Occipital lobe (tissue), 2 donors: ENCODE data around the gene OR4D2. TPM values are rescaled to one million over a fixed set of nuclear protein-coding genes. Genes with fewer than 3 reads are reported as not detected.

Experiments
- DNase-seq: peaks from one replicate; lab custom pipeline; 2025; lab: John Stamatoyannopoulos, UW
- total RNA-seq: library from RNA; depleted of rRNA; stranded (reverse); fragments of >200 nt; gene quantifications from one replicate; pipeline ENCODE4 v1.2.3, GENCODE V29; 2014

OR4D2 gene
- total RNA-seq, 1 donor from 2014 or later = not detected

DNA sequence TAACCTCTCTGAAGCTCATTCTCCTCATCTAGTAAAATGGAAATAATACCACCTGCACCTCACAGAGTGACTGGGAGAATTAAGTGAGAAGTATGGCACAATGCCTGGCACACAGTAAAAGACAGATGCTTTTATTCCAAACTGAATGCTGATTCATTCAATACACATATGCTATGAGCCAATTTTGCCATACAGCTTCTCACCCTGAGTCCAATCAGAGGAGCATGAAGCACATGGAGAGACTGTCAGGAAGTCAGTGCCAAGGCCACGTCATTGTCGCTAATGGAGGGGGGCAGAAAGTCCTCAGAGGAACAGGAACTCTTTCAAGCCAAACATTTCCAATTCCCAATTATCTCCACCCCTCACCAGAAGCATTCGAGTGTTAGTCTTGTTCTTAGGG, 40.7 kb downstream of the OR4D2 start:
- DNase-seq = no peak

- DNase-seq = no peak
These were observed 41.6 kb downstream of the OR4D2 start for GRCh38 chr17:58208344-58208743.

DNA sequence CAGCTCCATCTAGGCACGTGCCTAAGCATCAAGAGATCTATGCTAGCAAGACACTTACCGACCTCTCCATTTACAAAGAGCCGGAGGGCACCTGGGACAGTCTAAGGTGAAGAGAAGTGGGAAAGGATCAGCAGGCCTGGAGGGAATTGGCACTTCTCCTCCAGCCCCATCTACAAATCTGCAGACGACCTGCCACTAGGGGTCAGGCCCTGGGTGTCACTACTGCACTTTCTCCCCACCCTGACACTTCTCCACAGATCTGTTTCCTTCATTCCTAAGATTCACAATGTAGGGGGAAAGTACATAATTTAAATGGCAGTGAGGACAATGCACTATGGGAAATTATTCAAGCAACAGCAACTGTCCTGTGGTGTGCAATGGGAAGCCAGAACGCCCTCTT, 44.1 kb downstream of the OR4D2 start:
- DNase-seq = no peak

GRCh38 chr17:58215685-58216084, 48.9 kb downstream of the OR4D2 start:
- DNase-seq = no peak

GRCh38 chr17:58217766-58218165, 51.0 kb downstream of the OR4D2 start:
- no peak for DNase-seq

- peak; percentile 91 for DNase-seq
These were observed 52.4 kb downstream of the OR4D2 start, which contains the start of gene MKS1 for GRCh38 chr17:58219007-58219788. MKS1 (minus strand) TSS chr17:58219255; CDS start chr17:58219230, 25 bp downstream.

DNA sequence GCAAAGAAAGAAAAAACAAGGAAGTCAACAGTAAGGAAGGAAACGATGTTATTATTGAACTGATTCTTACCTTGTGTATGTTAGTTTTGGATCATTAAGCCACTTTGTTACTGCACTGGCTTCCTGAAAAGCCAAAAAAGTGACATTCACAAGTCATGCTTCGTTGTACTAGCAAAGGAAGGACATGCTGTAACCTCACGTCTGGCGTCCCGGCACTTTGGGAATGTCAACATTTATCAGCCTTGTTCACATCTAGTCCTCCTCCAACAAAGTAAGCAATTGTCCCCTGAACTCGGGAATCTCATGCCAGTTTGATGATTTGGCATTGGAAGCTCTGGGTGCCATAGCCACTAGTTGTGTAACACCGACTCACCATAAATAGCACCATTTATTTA, 53.0 kb downstream of the OR4D2 start:
- DNase-seq = no peak

Other genes starting within 250 kb of the OR4D2 start
- gene CUEDC1, start 211.6 kb upstream of the OR4D2 start, total RNA-seq = 10.9 TPM
- 71.1 TPM for gene VEZF1, start 178.7 kb upstream of the OR4D2 start, total RNA-seq
- 382 TPM for gene SRSF1, start 159.7 kb upstream of the OR4D2 start, total RNA-seq
- gene DYNLL2, start 83.6 kb upstream of the OR4D2 start, total RNA-seq = 41.2 TPM
- under 0.01 TPM for gene OR4D1, start 18.6 kb upstream of the OR4D2 start, total RNA-seq
- not detected for gene EPX, start 25.7 kb downstream of the OR4D2 start, total RNA-seq
- 16.1 TPM for gene MKS1, start 52.3 kb downstream of the OR4D2 start, total RNA-seq
- not detected for gene LPO, start 71.6 kb downstream of the OR4D2 start, total RNA-seq
- gene MPO, start 114.0 kb downstream of the OR4D2 start, total RNA-seq = not detected
- gene TSPOAP1, start 161.8 kb downstream of the OR4D2 start, total RNA-seq = 30.1 TPM
- 28.4 TPM for gene SUPT4H1, start 185.2 kb downstream of the OR4D2 start, total RNA-seq